ENCODE results near the gene MMP11.

MMP11 gene

DNA sequence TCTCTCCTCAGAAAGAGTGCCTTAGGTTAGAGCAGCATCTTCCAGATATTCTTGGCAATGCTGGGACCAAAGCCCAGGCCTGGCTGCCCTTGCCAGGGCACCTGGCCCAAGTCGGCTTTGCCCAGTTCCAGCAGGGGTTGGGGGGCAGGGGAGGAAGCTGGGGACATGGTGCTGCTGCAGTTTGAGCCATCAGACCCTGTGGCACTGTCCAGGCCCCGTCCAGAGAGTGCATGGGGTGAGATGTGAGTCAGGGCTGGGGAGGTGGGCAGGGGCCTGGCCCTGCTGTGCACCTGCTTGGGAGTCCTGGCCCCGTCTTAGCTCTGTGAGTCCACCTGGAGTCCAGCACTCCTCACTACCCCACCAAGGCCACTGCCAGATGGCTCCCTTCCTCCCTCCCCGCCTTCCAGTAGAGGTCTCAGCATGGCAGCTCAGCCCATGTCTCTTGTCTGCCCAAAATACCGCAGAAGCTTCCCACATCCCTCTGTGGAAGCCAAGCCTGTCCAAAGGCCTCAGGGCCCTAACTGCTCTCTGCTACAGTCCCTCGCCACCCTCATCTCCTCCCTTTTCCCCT is 49.5 kb downstream of the MMP11 start:
- TF ChIP-seq, protein P1, sequence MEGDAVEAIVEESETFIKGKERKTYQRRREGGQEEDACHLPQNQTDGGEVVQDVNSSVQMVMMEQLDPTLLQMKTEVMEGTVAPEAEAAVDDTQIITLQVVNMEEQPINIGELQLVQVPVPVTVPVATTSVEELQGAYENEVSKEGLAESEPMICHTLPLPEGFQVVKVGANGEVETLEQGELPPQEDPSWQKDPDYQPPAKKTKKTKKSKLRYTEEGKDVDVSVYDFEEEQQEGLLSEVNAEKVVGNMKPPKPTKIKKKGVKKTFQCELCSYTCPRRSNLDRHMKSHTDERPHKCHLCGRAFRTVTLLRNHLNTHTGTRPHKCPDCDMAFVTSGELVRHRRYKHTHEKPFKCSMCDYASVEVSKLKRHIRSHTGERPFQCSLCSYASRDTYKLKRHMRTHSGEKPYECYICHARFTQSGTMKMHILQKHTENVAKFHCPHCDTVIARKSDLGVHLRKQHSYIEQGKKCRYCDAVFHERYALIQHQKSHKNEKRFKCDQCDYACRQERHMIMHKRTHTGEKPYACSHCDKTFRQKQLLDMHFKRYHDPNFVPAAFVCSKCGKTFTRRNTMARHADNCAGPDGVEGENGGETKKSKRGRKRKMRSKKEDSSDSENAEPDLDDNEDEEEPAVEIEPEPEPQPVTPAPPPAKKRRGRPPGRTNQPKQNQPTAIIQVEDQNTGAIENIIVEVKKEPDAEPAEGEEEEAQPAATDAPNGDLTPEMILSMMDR (IDR thresholded peaks at IDR 0.05; ENCODE audit: insufficient read depth, low read depth, low read length, missing control alignments) = no peak
- H3K4me3 ChIP-seq (ENCODE audit: low read depth, low read length) = no peak overlapping the region
- DNase-seq (ENCODE audit: low read depth) = no peak

DNA sequence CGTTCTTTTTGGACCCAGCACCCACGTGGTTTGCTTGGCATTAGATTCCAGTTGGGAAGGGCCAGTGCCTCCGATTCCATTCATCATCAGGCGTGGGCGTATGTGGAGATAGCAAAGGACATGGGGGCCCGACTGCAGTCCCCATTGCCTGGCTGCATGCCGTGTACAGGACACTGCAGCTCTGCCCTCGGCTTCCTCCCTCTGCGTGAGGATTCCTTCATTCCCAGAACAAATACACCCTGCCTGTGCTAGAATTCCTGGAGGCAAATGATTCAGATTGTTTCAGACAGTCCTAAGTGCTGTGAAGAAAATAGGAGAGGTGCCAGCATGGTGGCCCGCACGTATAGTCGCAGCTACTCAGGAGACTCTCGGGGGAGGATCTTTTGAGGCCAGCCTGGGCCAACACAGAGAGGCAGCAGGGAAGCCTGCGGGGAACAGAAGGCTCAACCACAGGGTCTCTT is 50.7 kb downstream of the MMP11 start:
- DNase-seq (ENCODE audit: low read depth) = no peak
- TF ChIP-seq, protein P1 (IDR thresholded peaks at IDR 0.05; ENCODE audit: insufficient read depth, low read depth, low read length, missing control alignments) = no peak

DNA sequence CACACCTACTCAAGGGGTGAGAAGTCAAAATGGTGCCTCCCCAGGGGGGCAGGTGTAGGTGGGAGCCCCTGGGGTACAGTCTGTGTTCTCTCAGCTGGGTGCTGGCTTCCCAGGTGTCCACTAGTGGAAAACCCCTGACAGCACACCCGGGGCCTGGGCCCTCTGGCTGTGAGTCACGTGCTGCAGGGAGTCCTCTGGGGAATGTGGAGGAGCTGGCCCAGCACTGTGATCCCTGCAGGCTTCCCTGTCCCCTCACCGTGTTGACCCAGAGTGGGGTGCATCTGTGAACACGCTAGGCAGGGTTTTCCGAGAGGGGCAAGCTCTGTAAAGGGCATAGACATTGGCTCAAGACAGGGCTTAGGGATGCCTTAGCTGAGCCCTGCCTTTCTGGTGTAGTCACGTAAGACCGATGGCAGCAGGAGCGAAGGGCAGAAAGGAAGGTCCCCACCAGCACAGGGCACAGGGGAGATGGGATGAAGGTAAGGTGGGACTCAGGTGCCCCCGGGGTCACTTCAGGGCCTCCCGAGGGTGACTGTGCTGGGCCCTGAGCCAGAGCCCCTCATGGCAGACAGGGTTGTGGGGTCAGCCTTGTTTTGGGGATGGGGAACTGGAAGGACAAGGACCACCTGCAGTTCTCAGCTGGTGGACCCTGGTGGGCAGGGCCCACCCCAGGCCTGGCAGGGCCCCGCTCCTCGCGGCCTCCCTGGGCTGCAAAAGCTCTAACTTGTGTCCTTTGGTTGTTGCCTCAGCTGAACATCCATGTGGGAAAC is 52.0 kb downstream of the MMP11 start:
- no peak for DNase-seq (ENCODE audit: low read depth)
- no peak overlapping the region for H3K4me3 ChIP-seq (ENCODE audit: low read depth, low read length)
- TF ChIP-seq, protein P1 (IDR thresholded peaks at IDR 0.05; ENCODE audit: insufficient read depth, low read depth, low read length, missing control alignments) = no peak

More for the DNA sequence above, 50.7 kb downstream of the MMP11 start:
- no peak overlapping the region for H3K4me3 ChIP-seq (ENCODE audit: low read depth, low read length)

DNA sequence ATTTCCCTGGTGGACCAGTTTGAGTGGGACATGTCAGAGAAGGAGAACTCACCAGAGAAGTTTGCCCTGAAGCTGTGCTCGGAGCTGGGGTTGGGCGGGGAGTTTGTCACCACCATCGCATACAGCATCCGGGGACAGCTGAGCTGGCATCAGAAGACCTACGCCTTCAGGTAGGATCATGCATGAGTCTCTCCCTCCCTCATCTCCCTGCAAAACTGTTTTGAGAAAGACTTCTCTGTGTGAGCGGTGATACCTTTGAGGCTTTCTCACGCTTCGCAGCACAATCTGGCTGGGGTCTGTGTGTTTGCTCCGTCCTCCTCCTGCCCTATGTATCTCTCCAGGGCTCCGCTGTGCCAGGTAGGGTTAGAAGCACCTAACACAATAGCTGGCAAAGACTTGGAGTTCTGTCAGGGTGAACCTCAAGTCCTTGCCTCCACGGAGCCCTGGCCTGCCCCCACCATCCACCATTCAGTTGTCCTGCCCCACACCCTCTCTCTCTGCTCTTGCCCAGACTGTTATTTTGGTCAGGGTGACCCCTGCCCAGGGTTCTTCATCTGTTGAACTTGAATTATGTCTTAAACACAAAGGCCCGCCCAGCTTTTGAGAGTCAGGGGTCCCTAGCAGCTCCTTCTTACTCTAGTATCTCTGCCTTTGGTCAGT is 52.7 kb downstream of the MMP11 start:
- TF ChIP-seq, protein P1 (IDR thresholded peaks at IDR 0.05; ENCODE audit: insufficient read depth, low read depth, low read length, missing control alignments) = no peak
- no peak overlapping the region for H3K4me3 ChIP-seq (ENCODE audit: low read depth, low read length)
- no peak for DNase-seq (ENCODE audit: low read depth)

DNA sequence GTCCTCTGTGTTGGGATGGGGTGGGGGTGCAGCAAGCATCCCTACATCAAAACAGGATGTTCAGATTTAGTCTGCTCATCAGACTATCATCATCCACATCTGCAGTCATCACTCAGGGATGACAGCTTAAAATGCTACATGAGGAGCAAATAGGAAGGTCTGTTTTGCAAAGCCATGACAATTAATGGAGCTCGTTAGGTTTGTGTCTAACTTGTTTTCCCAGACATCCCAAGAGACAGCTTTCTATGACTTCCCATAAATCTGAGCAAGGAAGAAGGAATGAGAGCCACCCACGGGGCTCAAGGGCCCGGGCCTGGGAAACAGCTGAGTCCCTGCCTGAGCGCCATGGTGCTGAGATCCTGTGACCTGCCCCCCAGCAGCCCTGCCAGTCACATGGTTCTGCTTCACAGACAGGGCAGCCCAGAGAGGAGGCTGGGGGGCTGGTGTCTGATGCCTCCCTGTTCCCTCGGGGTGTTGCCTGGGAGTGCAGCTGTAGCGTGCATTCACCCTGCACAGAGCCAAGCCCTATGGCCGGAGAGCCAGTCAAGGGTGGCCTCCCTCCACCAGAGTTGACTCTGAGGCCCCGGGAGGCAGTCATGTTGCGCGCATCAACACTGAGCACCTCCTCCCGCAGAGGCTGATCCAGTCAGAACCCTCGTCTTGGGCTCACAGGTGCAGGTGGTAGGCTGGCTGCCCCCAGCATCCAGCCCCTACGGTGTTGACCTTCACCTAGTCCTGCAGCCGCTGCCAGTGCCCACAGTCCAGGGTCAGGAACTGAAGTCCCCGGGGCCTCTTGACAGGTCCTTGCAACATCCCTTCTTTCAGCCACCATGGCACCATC is 54.1 kb downstream of the MMP11 start:
- no peak for DNase-seq (ENCODE audit: low read depth)
- TF ChIP-seq, protein P1 (IDR thresholded peaks at IDR 0.05; ENCODE audit: insufficient read depth, low read depth, low read length, missing control alignments) = no peak
- no peak overlapping the region for H3K4me3 ChIP-seq (ENCODE audit: low read depth, low read length)

DNA sequence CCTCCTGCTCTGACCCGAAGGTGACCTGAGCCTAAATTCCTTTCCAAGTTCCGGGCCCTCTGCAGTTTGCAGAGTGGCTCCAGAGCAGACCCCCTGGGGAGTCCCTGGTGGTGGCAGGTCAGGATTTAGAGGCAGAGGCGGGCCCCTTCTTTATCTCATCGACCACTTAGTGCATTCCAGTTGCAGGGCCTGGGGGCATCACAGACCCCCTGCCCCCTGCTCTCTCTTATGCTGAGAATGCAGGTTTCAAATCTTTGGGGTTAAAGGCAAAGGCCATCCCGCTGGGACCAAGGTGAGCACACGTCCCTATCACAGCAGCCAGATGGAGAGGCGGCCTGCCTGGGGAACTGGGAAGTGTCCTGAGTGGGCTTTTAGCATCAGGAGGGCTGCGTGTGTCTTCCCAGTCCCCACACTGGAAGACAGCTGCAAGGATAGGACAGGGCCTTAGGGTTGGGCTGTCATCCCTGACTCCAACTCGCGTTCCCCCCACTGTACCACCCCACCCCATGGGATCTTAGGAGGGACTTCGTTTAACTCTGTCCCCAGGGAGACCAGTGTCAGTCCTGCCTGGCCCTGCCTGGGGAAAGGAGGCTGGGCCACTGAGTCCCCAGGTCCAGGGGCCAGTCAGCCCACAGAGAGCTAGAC is 54.8 kb downstream of the MMP11 start:
- H3K4me3 ChIP-seq (ENCODE audit: low read depth, low read length) = no peak overlapping the region
- DNase-seq (ENCODE audit: low read depth) = no peak
- TF ChIP-seq, protein P1 (IDR thresholded peaks at IDR 0.05; ENCODE audit: insufficient read depth, low read depth, low read length, missing control alignments) = no peak
